NCI-H1930 (cell line): ENCODE data around the gene NFAT5.

Experiments used
- DNase-seq, 2 experiments: peaks; one replicate each; lab custom pipeline; 2025; lab: John Stamatoyannopoulos, UW

Gene NFAT5

DNA sequence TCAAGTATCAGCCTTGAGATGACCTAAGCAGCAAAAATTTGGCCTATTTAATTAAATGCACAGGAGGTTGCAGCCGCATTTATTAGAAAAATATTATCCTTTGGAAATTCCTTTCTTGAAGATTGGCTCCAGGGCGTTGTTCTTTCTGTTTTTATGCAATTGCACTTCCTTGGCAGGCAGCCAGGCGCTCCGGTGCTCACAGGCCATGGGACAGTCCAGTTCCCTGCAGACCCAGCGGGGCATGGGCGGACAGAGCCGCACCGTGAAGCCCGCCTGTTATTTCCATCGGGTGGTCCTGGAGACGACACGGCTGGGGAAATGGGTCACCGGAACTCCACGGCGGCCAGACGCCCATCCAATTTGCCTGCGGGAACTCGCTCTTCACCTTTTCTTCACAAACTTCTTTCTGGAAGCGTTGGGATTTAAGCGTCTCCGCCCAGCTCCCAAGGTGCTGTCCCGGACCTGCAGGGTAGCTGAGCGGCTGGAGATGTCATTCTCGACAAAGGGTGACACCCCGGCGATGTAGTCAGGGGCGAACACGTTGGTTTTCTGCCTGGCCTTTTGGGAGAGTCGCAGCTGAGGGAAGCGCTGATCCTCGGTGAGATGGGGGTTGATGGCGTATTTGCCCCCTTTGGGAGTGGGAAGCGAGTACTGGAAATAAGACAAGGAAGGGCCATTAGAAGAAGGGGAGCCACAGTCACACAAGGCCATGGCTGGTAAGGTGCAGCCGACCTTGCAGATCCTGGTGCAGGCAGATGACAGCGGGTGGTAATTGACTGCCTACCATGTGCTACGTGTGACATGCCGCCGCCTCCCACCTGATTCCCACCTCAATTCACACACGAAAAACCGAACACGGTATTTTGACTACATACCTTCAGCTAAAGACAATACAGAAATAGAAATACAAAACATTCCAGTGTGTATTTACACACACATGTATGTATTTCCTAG lies 176.5 kb downstream of the NFAT5 start:
- no peak for DNase-seq

DNA sequence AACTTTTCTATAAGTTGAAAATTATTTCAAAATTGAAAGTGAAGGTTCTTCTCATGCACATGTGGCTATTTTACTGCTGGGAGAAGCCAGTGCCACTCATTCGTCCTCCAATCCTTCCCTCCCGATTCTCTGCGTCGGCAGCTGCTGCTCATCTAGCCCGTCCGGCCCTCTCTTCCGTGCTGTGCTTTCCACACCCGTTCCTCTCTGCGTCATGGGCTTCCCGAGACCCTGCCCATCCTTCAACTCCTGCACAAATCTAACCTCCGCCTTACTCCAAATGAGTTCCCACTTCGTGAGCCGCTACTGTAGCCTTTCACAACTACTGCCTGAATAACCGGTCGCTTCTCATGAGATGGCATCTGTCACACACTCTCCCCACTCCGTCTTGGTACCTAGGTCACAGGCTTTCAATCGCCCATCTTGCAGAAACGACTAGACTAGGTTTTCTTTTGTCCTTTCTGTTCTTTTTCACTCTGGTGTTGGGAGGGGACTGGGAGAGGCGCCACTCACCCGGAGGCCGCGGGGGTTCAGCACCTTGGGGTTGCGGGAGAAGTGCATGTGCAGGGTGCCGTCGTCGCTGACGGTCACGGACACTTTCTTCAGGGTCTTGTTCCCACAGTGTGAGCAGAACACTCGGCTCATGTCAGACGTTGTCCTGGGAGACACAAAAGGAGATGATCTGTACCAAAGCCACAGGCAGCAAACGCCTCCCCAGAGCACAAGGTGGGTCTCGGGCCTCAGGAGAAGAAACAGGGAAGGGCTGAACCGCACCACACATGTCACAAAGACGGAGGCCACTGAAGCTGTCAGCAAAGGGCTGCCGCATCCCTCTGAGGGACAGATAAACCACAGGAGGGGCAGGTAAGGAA lies 178.8 kb downstream of the NFAT5 start:
- DNase-seq, result no peak

DNA sequence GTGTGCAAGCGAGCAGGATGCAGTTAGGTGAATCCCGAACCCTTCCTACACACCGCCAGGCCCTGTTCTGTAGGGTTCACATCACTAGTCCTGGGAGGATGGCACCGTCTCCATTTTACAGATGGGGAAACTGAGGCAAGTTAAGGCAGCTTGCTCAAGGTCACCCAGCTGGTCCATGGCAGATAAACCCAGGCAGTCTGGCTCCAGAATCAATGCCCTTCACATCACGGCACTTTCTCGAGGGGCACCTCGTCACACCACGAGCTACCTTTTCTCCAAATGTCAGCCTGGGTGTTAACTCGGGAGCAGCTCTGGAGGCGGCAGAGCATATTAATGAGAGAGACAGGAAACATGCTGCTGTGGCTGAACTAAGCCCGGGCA lies 179.5 kb downstream of the NFAT5 start:
- DNase-seq, result no peak

DNA sequence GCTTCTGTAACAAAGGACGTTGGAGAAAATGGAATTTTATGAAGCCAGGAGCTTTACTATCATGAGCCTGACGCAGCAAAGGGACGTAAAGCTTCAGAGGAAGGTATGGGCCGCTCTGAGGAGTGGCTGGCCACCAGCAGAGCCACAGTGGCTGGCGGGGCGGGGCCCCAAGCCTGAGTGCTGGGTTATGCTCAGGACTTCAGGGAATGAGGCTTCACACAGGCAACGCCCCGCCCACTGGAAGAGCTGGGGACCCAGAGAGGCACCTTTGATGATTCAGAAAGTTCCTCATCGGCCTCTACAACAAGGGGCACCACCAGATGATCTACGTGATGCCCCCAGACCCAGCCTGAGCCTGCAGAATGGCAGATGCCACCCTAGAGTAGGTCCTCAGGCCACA lies 180.2 kb downstream of the NFAT5 start:
- no peak for DNase-seq

DNA sequence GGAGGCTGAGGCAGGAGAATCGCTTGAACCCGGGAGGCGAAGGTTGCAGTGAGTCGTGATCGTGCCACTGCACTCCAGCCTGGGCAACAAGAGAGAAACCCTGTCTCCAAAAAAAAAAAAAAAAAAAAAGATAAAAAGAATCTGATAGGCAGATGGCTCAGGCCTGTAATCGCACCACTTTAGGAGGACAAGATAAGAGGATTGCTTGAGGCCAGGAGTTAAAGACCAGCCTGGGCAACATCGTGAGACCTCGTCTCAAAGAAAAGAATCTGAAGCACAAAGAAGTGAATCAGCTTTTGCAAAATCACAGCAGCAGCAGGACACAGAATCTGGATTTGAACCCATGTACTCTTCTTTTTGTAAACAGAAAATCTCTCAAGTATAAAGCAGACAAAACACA lies 181.3 kb downstream of the NFAT5 start:
- DNase-seq, result no peak

DNA sequence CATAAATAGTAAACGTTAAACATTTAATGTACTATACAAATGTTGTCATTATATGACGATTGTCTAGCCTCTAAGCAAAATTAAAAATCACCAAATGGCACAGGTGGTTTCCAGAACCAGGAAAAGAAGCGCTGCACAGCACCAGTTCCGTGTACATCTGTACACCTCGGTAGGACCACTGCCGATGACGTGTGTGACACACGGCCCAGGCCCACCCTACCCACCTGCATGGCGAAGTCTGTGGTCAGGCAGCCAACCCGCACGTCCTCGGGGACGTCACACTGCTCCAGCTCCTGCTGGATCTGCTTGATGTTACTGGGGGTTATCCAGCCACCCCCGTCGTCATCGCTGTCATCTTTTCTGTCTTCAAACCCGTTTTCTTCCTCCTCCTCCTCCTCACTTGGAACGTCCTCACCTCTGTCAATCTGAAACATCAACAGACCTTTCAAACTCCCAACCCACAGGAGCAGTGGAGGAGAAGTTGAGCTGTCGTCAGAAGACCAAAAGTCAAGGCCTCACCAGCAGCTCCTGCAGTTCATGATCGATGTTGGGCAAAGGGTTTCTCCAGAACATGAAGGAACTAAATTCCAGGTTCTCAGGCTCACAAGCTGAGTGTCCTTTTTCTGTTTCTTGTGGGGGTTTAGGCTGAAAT lies 183.1 kb downstream of the NFAT5 start:
- no peak for DNase-seq

DNA sequence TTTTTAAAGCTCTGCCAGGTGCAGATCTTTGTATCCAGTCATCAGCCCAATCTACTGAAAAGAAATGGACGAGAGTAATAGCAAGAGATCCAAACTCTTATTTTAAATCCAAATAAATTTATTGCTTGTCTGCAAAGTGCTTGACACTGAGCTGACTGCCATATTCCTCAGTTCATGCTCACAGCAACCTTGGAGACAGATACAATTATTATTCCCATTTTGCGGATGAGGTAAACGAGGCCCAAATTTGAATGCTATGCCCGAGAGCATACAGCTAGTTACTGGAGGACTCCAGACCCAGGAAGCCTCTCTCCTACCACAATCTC lies 188.3 kb downstream of the NFAT5 start:
- DNase-seq, result no peak
